NCI-H82 treated with DMSO at 0.1 percent for 48 hours (cell line): ENCODE measurements around the gene AKR1C2.
"Not testable (repeated sequence)": the region's sequence is repeated elsewhere in the genome, so short reads cannot be mapped to it uniquely, and the experiment has no call there.

Experiments
- DNase-seq: peaks from one replicate; lab custom pipeline; 2025; ENCODE audit not compliant: unreplicated experiment; lab: John Stamatoyannopoulos, UW

Gene AKR1C2

DNA sequence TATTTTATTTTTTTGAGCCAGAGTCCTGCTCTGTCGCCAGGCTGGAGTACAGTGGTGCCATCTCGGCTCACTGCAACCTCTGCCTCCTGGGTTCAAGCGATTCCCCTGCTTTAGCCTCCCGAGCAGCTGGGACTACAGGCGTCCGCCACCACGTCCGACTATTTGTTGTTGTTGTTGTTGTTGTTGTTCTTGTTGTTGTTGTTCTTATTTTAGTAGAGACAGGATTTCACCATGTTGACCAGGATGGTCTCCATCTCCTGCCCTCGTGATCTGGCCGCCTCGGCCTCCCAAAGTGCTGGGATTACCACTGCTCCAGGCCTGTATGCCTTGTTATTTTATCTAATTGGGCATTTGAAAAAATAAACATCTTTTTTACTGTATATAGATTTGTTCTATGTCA is 42.1 kb downstream of the AKR1C2 start:
- not testable (repeated sequence) for DNase-seq

- DNase-seq = not testable (repeated sequence)
These were observed 46.6 kb downstream of the AKR1C2 start for GRCh38 chr10:4956955-4957645.

- not testable (repeated sequence) for DNase-seq
These were observed 47.6 kb downstream of the AKR1C2 start for GRCh38 chr10:4956088-4956487.

- DNase-seq = no peak
These were observed 50.3 kb downstream of the AKR1C2 start for GRCh38 chr10:4953405-4953804.

- DNase-seq = not testable (repeated sequence)
These were observed 52.0 kb downstream of the AKR1C2 start for GRCh38 chr10:4951512-4952162.

GRCh38 chr10:4947635-4948596 is 55.7 kb downstream of the AKR1C2 start:
- no peak for DNase-seq

DNA sequence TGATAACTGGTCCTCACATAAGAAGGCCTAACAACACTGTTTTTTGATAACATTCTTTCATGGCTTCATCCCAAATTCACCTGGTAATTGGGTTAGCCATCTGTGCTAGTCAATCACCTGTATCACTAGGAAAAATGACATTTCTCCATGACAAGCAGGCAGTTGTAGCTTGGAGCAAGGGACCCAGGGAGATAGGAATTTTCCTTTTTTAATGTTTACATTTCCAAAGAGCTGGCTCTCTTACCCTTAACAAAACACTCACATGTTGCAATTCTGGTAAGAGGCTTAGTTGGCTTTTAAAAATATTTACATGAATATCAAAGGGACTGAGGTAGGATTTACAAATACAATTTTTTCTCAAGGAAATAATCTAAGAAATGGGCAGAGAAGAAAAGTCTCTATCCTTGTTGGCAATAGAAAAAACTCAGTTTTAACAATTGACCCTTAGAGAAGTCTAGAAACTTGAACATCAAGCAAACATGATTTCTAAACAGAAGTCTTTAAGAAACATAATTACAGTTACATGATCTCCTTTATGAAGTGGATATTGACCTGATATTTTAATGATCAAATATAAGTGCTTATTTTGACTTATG is 56.5 kb downstream of the AKR1C2 start:
- DNase-seq = no peak

DNA sequence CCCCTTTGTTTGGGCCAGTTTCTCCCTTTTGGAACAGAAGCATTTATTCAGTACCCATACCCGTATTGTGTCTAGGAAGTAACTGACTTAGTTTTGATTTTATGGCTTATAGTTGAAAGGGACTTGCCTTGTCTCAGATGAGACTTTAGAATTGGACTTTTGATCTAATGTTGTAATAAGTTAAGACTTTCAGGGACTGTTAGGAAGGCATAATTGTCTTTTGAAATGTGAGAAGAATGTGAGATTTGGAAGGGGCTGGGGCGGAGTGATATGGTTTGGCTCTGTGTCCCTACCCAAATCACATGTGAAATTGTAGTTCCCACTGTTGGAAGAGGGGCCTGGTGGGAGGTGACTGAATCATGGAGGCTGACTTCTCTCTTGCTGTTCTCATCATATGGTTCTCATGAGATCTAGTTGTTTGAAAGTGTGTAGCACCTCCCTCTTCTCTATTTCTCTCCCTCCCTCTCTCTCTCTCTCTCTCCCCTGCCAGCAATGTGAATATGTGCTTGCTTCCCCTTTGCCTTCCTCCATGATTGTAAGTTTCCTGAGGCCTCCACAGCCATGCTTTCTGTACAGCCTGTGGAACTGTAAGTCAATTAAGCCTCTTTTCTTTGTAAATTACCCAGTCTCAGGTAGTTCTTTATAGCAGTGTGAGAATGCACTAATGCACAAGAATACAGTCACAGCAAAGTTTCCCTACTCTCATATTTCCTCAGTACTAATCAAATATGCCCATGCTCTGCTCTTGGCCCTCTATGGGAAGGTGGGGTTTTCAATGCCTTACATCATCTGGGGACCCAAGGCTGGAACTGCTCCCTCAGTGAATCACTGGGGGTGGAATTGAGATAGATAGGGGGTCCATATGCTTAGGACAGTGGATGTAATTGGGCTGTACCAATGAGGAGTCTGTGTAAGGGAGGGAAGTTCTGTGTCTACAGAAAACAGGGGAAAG is 57.6 kb downstream of the AKR1C2 start:
- DNase-seq = no peak

GRCh38 chr10:4944841-4945240 is 58.8 kb downstream of the AKR1C2 start:
- no peak for DNase-seq

GRCh38 chr10:4943821-4944220 is 59.8 kb downstream of the AKR1C2 start:
- DNase-seq = no peak

DNA sequence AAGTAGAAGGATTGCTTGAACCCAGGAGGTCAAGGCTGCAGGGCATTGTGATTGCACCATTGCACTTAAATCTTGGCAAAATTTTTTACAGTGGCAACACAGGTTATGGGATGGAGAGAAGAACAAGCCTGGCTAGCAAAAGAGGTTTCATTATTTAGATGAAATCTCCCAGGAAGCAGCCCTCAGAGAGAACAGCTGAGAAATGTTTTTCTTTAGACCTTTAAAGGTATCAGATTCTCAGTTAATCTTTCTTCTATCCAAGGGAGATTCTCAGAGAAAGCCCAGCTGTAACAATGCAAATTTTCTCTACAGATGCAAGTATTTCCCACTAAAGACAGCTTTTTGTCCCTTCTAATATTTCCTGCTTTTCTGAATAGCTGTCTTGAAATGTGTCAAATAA is 60.2 kb downstream of the AKR1C2 start:
- DNase-seq = not testable (repeated sequence)

DNA sequence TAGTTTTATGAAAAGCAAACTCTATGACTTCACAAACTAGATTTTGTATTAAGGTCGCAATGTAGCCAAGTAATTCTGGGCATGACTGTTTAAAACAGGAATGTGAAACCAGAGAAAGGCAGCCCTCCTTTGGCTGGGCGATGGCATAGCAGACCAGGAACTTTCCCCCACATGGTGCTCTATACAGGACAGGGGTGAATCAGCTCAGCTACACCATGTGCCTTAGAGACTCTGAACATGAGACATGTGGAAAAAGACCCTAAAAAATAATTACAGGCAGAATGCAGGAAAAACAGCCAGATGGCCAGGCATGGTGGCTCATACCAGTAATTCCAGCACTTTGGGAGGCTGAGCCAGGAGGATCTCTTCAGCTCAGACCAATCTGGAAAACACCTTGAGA is 60.7 kb downstream of the AKR1C2 start:
- not testable (repeated sequence) for DNase-seq

DNA sequence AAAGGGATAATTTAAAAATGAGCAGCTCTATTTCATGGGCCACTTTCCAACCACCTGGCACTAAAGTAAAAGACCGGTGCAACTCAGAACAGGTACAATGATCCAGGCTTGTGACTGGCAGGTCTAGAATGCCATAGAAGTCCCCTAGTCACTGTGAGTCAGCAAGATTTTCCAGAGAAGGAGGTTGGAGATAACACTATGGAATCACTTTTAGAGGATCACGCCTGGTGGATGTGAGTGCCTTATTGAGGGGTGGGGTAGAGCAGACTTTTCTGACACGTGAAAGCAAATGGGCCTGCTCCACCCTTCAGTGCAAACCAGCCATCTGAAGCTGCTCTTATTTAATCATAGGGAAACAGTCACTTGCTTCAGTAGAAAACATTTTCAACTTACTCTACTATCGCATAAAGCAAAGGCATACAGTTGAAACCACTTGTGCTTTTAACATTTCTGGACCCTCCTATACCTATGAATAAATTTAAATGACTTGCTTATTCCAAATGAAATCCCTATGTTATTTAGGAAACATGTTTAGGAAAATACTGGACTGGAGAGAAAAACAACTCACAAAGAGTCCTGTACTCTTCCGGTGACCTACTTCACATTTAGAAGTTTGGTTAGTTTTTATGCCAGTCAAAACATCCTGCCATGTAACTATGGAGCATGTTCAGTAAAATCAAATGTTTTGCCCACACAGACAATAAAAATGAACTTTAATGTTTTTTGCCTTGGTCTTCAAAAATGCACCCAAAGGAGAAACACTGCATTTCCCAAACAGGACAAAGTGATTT is 61.9 kb downstream of the AKR1C2 start:
- no peak for DNase-seq

- not testable (repeated sequence) for DNase-seq
These were observed 62.7 kb downstream of the AKR1C2 start for GRCh38 chr10:4940909-4941308.

DNA sequence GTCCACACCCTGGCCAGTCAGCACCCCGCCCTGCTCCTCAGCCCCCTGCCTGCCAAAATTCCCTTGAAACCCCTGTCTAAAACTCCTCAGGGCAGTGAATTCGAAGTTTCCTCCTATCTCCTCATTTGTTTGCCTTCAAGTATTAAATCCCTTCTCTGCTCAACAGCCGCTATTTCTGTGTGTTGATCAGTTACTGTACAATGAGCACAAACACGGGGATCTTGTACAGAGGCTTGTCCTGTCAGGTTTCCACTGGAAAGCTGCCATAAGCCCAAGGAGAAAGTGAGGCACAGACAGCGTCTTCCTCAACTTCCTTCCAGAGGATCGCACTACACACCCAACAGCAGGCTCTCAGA is 63.6 kb downstream of the AKR1C2 start:
- DNase-seq = not testable (repeated sequence)

DNA sequence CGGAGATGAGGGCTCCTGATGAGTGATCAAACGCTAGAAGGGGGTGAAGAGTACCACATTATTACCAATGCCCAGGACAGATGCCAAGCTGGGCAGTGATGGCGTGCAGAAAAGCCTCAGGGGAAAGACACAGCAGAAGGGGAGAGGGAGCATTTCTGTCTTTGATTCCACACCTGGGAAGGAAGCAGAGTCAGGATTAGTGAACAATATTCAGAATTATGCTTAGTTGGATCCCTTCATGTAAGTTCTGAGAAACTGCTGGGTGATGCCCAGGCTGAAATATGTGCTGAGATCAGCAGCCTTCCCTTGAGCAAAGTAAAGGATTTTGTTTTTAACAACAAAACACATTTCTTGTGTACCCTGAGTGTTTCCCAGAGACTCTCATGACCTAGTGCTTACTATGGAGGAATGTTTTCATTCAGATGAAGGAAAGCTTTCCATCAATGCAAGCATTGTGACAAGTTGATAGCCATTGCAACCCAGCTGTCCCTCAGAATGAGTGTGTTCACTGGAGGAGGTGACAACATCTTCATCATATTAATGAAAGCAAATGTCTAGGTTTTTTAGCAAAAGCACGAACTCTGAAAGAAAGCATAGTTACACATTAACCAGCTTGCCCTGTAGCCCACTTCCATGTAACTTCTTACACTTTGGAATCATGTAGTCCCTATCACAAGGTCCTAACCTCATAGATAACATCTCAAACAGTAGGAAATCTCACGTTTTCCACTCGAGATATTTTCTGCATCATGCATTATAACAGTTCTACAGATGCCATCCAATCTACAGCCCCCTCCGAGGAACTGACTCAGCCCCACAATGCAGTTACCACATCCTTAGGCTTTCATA is 64.2 kb downstream of the AKR1C2 start:
- no peak for DNase-seq
